Caco-2 (cell line): Measurements from ENCODE around the gene NUBPL. TPM values are rescaled to one million over a fixed set of nuclear protein-coding genes. Genes with fewer than 3 reads are reported as not detected.

Experiments used
- BruUV-seq: library from RNA; stranded (reverse); fragments of 400-500 nt; replicated peaks from 2 replicates; lab custom pipeline; 2021; lab: Mats Ljungman, UMichigan
- CTCF ChIA-PET: fragments of 300-600 bp; sonication (Branson Sonifier 250); formaldehyde crosslinking; loops from one replicate; lab custom pipeline; 2022; ENCODE audit warnings: antibody characterized with exemption; lab: Charles Lee
- POLR2A ChIA-PET: fragments of 300-600 bp; sonication (Branson Sonifier 250); formaldehyde crosslinking; loops from one replicate; lab custom pipeline; 2022; ENCODE audit warnings: antibody characterized with exemption; lab: Charles Lee
- DNase-seq, 2 experiments: peaks; one replicate each; pipeline versions ENCODE4 v3.0.0 to v3.0.0-alpha.2; 2020 to 2022
- H3K27me3 ChIP-seq: replicated peaks from 2 replicates; pipeline ENCODE4 v1.6.0; 2011; ENCODE audit warnings: low read length; ENCODE audit not compliant: control insufficient read depth, insufficient read depth
- H3K36me3 ChIP-seq: 2 replicates; pipeline ENCODE4 v1.5.1; 2011; ENCODE audit warnings: low read length; ENCODE audit not compliant: control insufficient read depth, insufficient read depth
- H3K4me1 ChIP-seq: fragments of 250-450 bp; sonication (Bioruptor Pico); 2 replicates; pipeline ENCODE4 v1.5.1; 2020; ENCODE audit warnings: mild to moderate bottlenecking
- H3K4me3 ChIP-seq: 2 replicates; pipeline ENCODE4 v1.5.1; 2011; ENCODE audit warnings: low read depth, mild to moderate bottlenecking, control low read depth, low read length
- H3K9me3 ChIP-seq: fragments of 250-450 bp; sonication (Bioruptor Pico); 2 replicates; pipeline ENCODE4 v1.5.1; 2020; ENCODE audit warnings: mild to moderate bottlenecking, moderate library complexity
- H3K27ac Mint-ChIP-seq: one replicate; pipeline ENCODE4 v1.8.0; 2022; ENCODE audit warnings: mixed read lengths; ENCODE audit not compliant: unreplicated experiment
- H3K27me3 Mint-ChIP-seq: one replicate; pipeline ENCODE4 v1.8.0; 2022; ENCODE audit warnings: mixed read lengths; ENCODE audit not compliant: insufficient read depth, unreplicated experiment
- H3K36me3 Mint-ChIP-seq: one replicate; pipeline ENCODE4 v1.8.0; 2022; ENCODE audit warnings: mild to moderate bottlenecking, mixed read lengths; ENCODE audit not compliant: insufficient read depth, unreplicated experiment
- H3K4me1 Mint-ChIP-seq: one replicate; pipeline ENCODE4 v1.8.0; 2022; ENCODE audit warnings: low read depth, mixed read lengths; ENCODE audit not compliant: unreplicated experiment
- H3K4me3 Mint-ChIP-seq: one replicate; pipeline ENCODE4 v1.8.0; 2022; ENCODE audit warnings: mild to moderate bottlenecking, moderate library complexity, mixed read lengths; ENCODE audit not compliant: unreplicated experiment
- H3K9me3 Mint-ChIP-seq: one replicate; pipeline ENCODE4 v1.8.0; 2022; ENCODE audit warnings: mixed read lengths; ENCODE audit not compliant: unreplicated experiment
- CTCF ChIP-seq, 2 experiments: fragments of 200-600 bp in 1 of 2; IDR thresholded peaks; 1 replicate in 1 of 2; 2 replicates in 1 of 2; pipeline versions ENCODE4 v1.5.1 to v1.8.0; 2011 to 2022; ENCODE audit warnings: antibody characterized with exemption in 1 of 2, control low read depth in 1 of 2, inconsistent platforms in 1 of 2, low read depth in 1 of 2, low read length in 1 of 2, mild to moderate bottlenecking in 1 of 2, moderate library complexity in 1 of 2; ENCODE audit not compliant: insufficient read depth in 1 of 2, severe bottlenecking in 1 of 2, unreplicated experiment in 1 of 2
- intact Hi-C: fragments of 100-400 bp; cut with micrococcal nuclease; formaldehyde crosslinking; loops from one replicate; pipeline ENCODE4 v1.10.0; 2022; ENCODE audit not compliant: unreplicated experiment
- total RNA-seq: library from RNA; stranded (reverse); gene quantifications from 2 replicates; pipeline ENCODE4 v1.2.3, GENCODE V29; 2022

NUBPL gene
- total RNA-seq, 1 experiment from 2014 or later: 13.9 TPM

GRCh38 chr14:31897581-31898186, 336.5 kb downstream of the NUBPL start:
- TF ChIP-seq CTCF (IDR thresholded peaks at IDR 0.05; ENCODE audit: insufficient read depth in 1 of 2, low read depth in 1 of 2, low read length in 1 of 2, severe bottlenecking in 1 of 2, unreplicated experiment in 1 of 2): no peak
- no peaks in the 10 kb centered on the region for H3K9me3 ChIP-seq
- H3K27ac Mint-ChIP-seq: no peak overlapping the region

GRCh38 chr14:31898838-31899528, 337.8 kb downstream of the NUBPL start:
- BruUV-seq: no TSS peak
- POLR2A ChIA-PET: no interaction called here
- Histone ChIP-seq H3K4me1 (peaks cover 22% of the 10 kb centered on the region), H3K9me3 (no peaks in the 10 kb centered on the region), H3K36me3 (no peaks in the 10 kb centered on the region), H3K27me3 (no peaks in the 10 kb centered on the region), H3K4me3 (no peak overlapping the region)
- H3K36me3 Mint-ChIP-seq: no peaks in the 10 kb centered on the region
- H3K27me3 Mint-ChIP-seq: no peaks in the 10 kb centered on the region
- TF ChIP-seq CTCF (IDR thresholded peaks at IDR 0.05; ENCODE audit: insufficient read depth in 1 of 2, low read depth in 1 of 2, low read length in 1 of 2, severe bottlenecking in 1 of 2, unreplicated experiment in 1 of 2): no peak
- DNase-seq: no peak
- intact Hi-C loops: loop anchor here (5.0 kb wide), 1 partner anchor 387 kb away; no protein-coding TSS in a partner anchor
- peaks cover 9% of the 10 kb centered on the region for H3K4me1 Mint-ChIP-seq
- H3K9me3 Mint-ChIP-seq: no peaks in the 10 kb centered on the region
- CTCF ChIA-PET: no interaction called here
- no peak overlapping the region for H3K4me3 Mint-ChIP-seq
- H3K27ac Mint-ChIP-seq: no peak overlapping the region

More at GRCh38 chr14:31897581-31898186, 336.5 kb downstream of the NUBPL start:
- no peak for DNase-seq
- CTCF ChIA-PET: interaction anchor here (0.6 kb wide), 1 partner anchor 358 kb away, joined by 4 read pairs; no protein-coding TSS in a partner anchor
- Mint-ChIP-seq H3K4me1 (peaks cover 10% of the 10 kb centered on the region), H3K27me3 (no peaks in the 10 kb centered on the region), H3K36me3 (no peaks in the 10 kb centered on the region), H3K9me3 (no peaks in the 10 kb centered on the region), H3K4me3 (no peak overlapping the region)
- H3K36me3 ChIP-seq: no peaks in the 10 kb centered on the region
- no TSS peak for BruUV-seq
- no peaks in the 10 kb centered on the region for H3K27me3 ChIP-seq
- POLR2A ChIA-PET: no interaction called here
- peaks cover 18% of the 10 kb centered on the region for H3K4me1 ChIP-seq
- intact Hi-C loops: loop anchor here (5.0 kb wide), 1 partner anchor 385 kb away; no protein-coding TSS in a partner anchor
- no peak overlapping the region for H3K4me3 ChIP-seq

- H3K36me3 ChIP-seq: no peaks in the 10 kb centered on the region
- H3K9me3 ChIP-seq: no peaks in the 10 kb centered on the region
- Mint-ChIP-seq H3K27me3 (no peaks in the 10 kb centered on the region), H3K4me3 (no peak overlapping the region), H3K27ac (no peak overlapping the region), H3K4me1 (no peaks in the 10 kb centered on the region), H3K9me3 (no peaks in the 10 kb centered on the region), H3K36me3 (no peaks in the 10 kb centered on the region)
- H3K4me3 ChIP-seq: no peak overlapping the region
- DNase-seq: peak; percentile 69 to 77
- no peak for TF ChIP-seq CTCF (IDR thresholded peaks at IDR 0.05; ENCODE audit: insufficient read depth in 1 of 2, low read depth in 1 of 2, low read length in 1 of 2, severe bottlenecking in 1 of 2, unreplicated experiment in 1 of 2)
- intact Hi-C loops: no loop called here
- POLR2A ChIA-PET: no interaction called here
- CTCF ChIA-PET: interaction anchor here (1.7 kb wide), 1 partner anchor 33 kb away, joined by 5 read pairs; no protein-coding TSS in a partner anchor
- H3K27me3 ChIP-seq: no peaks in the 10 kb centered on the region
- H3K4me1 ChIP-seq: peaks cover 16% of the 10 kb centered on the region
- BruUV-seq: no TSS peak
These were observed 340.8 kb downstream of the NUBPL start for GRCh38 chr14:31902002-31902401.
